ENCODE measurements around the gene GLP1R. TPM values are rescaled to one million over a fixed set of nuclear protein-coding genes. Genes with fewer than 3 reads are reported as not detected.

Gene GLP1R
- total RNA-seq, 1 experiment from 2014 or later, result 0.85 TPM

- no peak overlapping the region for H2AFZ ChIP-seq (ENCODE audit: low read length)
- Mint-ChIP-seq H3K9me3 (no peaks in the 10 kb centered on the region), H3K4me1 (peaks cover 16 to 18% of the 10 kb centered on the region in 2 experiments), H3K36me3 (ENCODE audit: insufficient read depth in 1 of 3, low read depth in 3 of 3) (peaks cover 0 to 7% (median 3%) of the 10 kb centered on the region in 3 experiments; a peak in 4 of 7 replicates), H3K27ac (peak overlapping the region in 1 of 3 experiments; percentile 43; a peak in 1 of 7 replicates), H3K4me3 (no peak overlapping the region), H3K27me3 (ENCODE audit: low read depth) (peaks cover 19% of the 10 kb centered on the region)
- no CpG with 5 or more reads among the region's 9 CpGs for WGBS (ENCODE audit: extremely low coverage, insufficient read length, low lambda C conversion rate)
- no peak overlapping the region for H3K23ac ChIP-seq (ENCODE audit: insufficient read length, low read depth, low read length)
- no peak overlapping the region for H4K5ac ChIP-seq (ENCODE audit: insufficient read length, low read depth, low read length)
- no peak overlapping the region for H2BK15ac ChIP-seq (ENCODE audit: low read depth, low read length)
- H3K18ac ChIP-seq (ENCODE audit: insufficient read length, low read depth, low read length), result no peak overlapping the region
- no peak overlapping the region for H3K27ac ChIP-seq (ENCODE audit: insufficient read length, low read depth, low read length)
- H3K23me2 ChIP-seq (ENCODE audit: insufficient read length, low read depth, low read length, poor library complexity, severe bottlenecking), result peaks cover 2% of the 10 kb centered on the region
- H3T11ph ChIP-seq (ENCODE audit: low read length), result no peak overlapping the region
- H2AK5ac ChIP-seq (ENCODE audit: insufficient read length, low read length), result no peak overlapping the region
- H3K9ac ChIP-seq (ENCODE audit: extremely low read depth, insufficient read length, low read length), result no peak overlapping the region
- no peak overlapping the region for H3K56ac ChIP-seq (ENCODE audit: insufficient read length, low read depth, low read length)
- TF ChIP-seq, protein P1, sequence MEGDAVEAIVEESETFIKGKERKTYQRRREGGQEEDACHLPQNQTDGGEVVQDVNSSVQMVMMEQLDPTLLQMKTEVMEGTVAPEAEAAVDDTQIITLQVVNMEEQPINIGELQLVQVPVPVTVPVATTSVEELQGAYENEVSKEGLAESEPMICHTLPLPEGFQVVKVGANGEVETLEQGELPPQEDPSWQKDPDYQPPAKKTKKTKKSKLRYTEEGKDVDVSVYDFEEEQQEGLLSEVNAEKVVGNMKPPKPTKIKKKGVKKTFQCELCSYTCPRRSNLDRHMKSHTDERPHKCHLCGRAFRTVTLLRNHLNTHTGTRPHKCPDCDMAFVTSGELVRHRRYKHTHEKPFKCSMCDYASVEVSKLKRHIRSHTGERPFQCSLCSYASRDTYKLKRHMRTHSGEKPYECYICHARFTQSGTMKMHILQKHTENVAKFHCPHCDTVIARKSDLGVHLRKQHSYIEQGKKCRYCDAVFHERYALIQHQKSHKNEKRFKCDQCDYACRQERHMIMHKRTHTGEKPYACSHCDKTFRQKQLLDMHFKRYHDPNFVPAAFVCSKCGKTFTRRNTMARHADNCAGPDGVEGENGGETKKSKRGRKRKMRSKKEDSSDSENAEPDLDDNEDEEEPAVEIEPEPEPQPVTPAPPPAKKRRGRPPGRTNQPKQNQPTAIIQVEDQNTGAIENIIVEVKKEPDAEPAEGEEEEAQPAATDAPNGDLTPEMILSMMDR (conservative IDR thresholded peaks at IDR 0.05), result no peak
- no peaks in the 10 kb centered on the region for H3K79me1 ChIP-seq (ENCODE audit: insufficient read depth, low read depth, low read length, poor library complexity, severe bottlenecking)
- H3K14ac ChIP-seq (ENCODE audit: insufficient read depth, low read length), result no peak overlapping the region
- no peak overlapping the region for H3K4ac ChIP-seq (ENCODE audit: low read depth, low read length)
- H4K91ac ChIP-seq (ENCODE audit: insufficient read length, low read depth, low read length), result no peak overlapping the region
- no peaks in the 10 kb centered on the region for H3K4me1 ChIP-seq (ENCODE audit: insufficient read depth, low read length)
- peaks cover 3% of the 10 kb centered on the region for H4K20me1 ChIP-seq (ENCODE audit: control insufficient read depth, insufficient read depth, insufficient read length)
- H3K79me2 ChIP-seq (ENCODE audit: insufficient read depth, low read length), result no peaks in the 10 kb centered on the region
- no peak overlapping the region for H4K8ac ChIP-seq (replicated peaks; ENCODE audit: insufficient read length, low read depth, low read length)
- H2BK12ac ChIP-seq (ENCODE audit: insufficient read length, low read depth, low read length), result no peak overlapping the region
- no peak for DNase-seq
- no peak overlapping the region for H2BK5ac ChIP-seq (ENCODE audit: insufficient read length, low read length)
- H3K9me3 ChIP-seq (ENCODE audit: control insufficient read depth, low read depth, low read length), result no peaks in the 10 kb centered on the region
- H2BK20ac ChIP-seq (ENCODE audit: low read depth, low read length, poor library complexity, severe bottlenecking), result no peak overlapping the region
- H3K4me2 ChIP-seq (ENCODE audit: insufficient read depth, insufficient read length, low read length), result no peak overlapping the region
- H3K27me3 ChIP-seq (ENCODE audit: insufficient read depth, low read length), result no peaks in the 10 kb centered on the region
- H2BK120ac ChIP-seq (ENCODE audit: low read depth, low read length, poor library complexity, severe bottlenecking), result no peak overlapping the region
These were observed 8.1 kb downstream of the GLP1R start for GRCh38 chr6:39056681-39057080.
